NOMO-1 (cell line): Measurements from ENCODE around the gene VPS52.
"Not testable (repeated sequence)": the region's sequence is repeated elsewhere in the genome, so short reads cannot be mapped to it uniquely, and the experiment has no call there.

Experiments used
- DNase-seq, 2 experiments: peaks; one replicate each; lab custom pipeline; 2025; ENCODE audit not compliant: unreplicated experiment in 2 of 2; lab: John Stamatoyannopoulos, UW

Gene VPS52

DNA sequence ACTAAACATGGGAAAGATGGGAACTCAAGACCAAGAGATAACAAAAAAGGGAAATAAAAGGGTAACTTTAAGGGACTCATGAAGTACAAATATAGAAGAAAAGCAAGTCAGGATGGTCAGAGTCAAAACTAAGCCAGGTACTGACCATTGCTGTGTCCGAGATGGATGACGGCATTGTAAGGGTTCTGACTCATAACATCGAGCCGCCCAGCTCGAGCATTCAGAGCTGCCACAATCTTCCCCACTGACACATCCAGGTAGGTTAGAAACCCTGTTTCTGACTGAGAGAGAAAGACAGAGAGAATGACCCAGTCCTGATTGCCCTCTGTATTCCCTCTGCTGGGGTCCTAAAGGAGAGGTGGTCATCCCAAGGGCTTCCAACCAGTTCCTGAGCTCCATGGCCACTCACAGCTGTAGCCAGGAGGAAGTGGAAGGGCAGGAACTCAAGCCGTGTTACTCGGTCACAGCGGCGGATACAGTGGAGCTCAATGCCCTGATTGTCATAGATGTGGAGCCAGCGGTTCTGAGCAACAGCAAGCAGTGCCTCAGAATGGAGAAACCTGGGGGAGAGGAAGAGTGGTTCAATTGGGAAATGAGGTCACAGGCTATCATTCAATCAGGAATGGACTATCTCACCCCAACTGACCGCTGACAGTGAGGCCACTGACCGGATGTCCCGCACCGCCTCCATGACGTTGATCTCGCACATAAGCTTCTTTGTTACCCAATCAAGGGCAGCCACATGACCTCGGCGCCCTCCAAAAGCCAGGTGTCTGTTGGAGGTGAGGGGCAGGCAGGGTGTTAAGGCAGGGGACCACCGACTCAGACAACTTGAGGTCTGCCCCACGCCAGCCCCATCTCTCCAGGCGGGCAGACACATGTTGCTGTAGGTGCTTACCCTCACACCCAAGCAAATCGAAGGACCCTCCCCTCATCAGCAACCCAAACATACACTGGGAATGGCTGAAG lies 15.6 kb upstream of the VPS52 start:
- DNase-seq, result no peak

DNA sequence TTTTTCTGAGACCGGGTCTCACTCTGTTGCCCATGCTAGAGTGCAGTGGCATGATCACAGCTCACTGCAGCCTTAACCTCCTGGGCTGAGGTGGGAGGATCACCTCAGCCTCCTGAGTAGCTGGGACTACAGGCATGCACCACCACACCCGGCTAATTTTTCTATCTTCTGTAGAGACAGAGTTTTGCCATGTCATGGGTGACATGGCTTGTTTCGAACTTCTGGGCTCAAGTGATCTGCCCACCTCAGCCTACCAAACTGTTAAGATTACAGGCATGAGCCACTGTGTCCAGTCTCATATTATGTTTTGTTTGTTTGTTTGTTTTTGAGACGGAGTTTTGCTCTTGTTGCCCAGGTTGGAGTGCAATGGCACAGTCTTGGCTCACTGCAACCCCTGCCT lies 13.5 kb upstream of the VPS52 start:
- DNase-seq, result not testable (repeated sequence)

GRCh38 chr6:33280539-33280938 lies 8.9 kb upstream of the VPS52 start:
- no peak for DNase-seq

DNA sequence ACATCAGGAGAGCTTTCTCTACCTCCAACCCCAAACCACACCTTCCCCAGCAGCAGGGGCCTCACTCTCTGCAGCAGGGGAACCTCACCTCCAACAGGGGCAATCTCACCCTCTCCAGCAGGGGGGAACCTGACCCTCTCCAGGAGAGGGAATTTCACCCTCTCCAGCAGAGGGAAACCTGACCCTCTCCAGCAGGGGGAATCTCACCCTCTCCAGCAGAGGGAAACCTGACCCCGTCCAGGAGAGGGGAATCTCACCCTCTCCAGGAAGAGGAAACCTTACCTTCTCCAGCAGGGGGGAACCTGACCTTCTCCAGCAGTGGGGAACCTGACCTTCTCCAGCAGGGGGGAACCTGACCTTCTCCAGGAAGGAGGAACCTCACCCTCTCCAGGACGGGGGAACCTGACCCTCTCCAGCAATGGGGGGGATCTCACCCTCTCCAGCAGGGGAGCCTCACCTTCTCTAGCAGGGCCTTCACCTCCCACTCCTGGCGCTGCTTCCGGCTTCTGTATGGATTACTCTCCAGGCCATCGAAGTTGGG lies 8.4 kb upstream of the VPS52 start:
- DNase-seq, result no peak

DNA sequence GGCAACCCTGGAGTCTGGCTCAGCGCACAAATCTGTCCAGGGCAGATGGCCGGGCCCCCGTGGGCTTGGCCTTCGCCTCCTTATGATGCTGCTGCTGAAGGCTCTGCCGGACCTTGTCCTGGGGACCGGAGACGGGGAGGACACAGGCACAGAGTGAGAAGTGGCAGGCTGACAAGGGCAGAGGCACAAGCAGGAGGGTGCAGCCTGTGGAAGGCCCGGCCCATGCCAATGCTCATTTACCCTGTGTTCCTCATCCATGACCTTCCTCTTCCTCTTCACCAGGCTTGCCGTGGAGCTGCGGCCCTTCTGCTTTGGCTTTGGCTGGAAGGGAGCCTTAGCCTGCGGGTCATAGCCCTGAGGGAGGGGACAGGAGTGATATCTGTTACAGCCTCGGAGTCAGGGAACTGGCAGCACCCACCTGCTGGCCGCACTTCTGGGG lies 7.6 kb upstream of the VPS52 start:
- DNase-seq, result no peak

DNA sequence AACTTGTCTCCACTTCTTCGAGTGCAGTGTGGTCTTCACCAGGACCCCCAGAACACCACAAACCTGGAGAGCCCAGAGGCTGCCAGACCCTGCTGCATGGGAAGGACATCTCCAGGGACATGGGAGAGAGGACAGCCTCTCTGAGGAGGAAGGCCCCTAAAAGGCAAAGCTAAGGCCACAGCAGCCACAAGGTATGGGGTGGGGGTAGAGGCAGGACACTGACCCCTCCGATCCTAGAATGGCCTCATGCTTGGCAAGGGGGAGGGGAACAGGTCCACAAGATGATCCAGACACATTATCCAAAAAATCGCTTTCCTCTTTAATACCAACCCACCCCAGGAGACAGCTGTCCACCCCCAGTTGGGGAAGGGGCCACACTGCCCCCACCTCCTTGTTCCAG lies 7.1 kb upstream of the VPS52 start:
- DNase-seq, result no peak

GRCh38 chr6:33278392-33278741 lies 6.7 kb upstream of the VPS52 start:
- DNase-seq, result no peak

DNA sequence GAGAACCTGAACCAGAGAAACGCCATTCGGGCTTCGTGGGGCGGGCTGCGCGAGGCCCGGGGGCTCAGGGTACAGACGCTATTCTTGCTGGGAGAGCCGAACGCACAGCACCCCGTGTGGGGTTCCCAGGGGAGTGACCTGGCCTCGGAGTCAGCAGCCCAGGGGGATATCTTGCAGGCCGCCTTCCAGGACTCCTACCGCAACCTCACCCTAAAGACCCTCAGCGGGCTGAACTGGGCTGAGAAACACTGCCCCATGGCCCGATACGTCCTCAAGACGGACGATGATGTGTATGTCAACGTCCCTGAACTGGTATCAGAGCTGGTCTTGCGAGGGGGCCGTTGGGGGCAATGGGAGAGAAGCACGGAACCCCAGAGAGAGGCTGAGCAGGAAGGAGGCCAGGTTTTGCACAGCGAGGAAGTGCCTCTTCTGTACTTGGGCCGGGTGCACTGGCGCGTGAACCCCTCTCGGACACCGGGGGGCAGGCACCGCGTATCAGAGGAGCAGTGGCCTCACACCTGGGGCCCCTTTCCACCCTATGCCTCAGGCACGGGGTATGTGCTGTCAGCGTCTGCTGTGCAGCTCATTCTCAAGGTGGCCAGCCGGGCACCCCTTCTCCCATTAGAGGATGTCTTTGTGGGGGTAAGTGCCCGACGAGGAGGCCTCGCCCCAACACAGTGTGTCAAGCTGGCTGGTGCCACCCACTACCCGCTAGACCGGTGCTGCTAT lies 6.2 kb upstream of the VPS52 start:
- no peak for DNase-seq

DNA sequence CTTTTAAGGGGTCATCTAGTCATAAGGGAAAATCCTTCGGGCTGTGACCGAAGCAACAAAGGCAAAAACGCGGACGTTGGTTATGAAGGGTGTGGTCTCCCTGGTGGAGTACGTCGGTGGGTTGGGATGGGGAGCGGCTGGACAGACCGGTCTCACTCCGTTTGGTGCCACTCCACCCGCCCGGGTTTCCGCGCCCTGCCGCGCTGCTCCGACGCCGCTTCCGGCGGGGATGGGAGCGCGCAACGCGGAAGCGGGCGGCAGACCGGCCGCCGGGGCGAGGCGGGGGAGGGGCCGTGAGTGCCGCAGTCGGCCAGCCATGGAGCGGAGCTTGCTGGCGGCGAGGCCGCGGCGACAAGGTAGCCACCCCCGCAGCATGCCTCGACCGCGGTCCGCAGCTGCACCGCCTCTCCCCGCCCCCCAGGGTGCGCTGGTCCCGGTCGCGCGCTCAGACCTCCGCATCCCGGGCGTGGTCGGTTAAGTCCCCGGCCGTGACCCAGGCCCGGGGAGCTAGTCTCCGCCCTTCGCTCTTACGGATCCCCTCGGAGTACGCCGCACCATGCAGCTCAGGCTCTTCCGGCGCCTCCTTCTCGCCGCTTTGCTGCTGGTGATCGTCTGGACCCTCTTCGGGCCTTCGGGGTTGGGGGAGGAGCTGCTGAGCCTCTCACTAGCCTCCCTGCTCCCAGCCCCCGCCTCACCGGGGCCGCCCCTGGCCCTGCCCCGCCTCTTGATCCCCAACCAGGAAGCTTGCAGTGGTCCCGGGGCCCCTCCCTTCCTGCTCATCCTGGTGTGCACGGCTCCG lies 5.4 kb upstream of the VPS52 start, which contains the start of gene B3GALT4:
TSS of gene B3GALT4 (plus strand) at position 260 of the 799 bp plus-strand sequence. CDS start at position 557, 297 bp downstream.
- peak; percentile 78 to 87 for DNase-seq

DNA sequence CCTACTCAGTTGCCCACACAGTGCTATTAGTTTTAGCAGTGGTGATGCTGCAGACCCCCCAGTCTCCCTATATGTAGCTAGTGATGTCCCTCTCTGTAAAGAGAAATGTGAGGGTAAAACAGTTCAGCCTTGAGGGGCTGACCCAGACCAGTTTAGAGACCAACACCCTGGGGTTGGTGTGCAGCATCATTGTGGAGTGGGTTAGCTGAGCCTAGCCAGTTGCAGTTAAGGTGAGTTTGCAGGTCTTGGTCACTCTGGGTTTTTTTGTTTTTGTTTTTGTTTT lies 4.8 kb upstream of the VPS52 start:
- DNase-seq, result no peak

DNA sequence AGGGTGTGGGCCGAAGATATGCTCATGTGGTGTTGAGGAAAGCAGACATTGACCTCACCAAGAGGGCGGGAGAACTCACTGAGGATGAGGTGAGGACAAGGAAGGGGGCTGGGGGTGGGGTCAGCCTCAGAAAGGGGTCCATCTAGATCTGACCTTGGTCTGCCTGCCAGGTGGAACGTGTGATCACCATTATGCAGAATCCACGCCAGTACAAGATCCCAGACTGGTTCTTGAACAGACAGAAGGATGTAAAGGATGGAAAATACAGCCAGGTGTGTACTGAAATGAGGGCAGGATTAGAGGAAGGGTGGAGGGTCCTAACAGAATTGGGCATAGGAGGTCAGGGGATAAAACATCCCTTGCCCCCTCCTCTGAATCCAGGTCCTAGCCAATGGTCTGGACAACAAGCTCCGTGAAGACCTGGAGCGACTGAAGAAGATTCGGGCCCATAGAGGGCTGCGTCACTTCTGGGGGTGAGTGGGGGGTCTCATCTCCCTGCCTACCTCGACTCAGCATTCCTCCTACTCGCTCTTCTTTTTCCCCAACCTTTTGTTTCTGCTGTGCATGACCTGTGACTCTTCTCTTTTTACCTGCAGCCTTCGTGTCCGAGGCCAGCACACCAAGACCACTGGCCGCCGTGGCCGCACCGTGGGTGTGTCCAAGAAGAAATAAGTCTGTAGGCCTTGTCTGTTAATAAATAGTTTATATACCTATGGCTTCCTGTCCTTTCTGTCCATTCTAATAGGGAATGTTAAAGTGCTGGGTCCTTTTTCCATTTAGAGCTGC lies 4.3 kb upstream of the VPS52 start:
- not testable (repeated sequence) for DNase-seq

GRCh38 chr6:33273924-33274902 lies 2.5 kb upstream of the VPS52 start:
- DNase-seq, result peak in 1 of 2 experiments; percentile 22

- no peak for DNase-seq
Measured at GRCh38 chr6:33273129-33273923, 1.6 kb upstream of the VPS52 start.

DNA sequence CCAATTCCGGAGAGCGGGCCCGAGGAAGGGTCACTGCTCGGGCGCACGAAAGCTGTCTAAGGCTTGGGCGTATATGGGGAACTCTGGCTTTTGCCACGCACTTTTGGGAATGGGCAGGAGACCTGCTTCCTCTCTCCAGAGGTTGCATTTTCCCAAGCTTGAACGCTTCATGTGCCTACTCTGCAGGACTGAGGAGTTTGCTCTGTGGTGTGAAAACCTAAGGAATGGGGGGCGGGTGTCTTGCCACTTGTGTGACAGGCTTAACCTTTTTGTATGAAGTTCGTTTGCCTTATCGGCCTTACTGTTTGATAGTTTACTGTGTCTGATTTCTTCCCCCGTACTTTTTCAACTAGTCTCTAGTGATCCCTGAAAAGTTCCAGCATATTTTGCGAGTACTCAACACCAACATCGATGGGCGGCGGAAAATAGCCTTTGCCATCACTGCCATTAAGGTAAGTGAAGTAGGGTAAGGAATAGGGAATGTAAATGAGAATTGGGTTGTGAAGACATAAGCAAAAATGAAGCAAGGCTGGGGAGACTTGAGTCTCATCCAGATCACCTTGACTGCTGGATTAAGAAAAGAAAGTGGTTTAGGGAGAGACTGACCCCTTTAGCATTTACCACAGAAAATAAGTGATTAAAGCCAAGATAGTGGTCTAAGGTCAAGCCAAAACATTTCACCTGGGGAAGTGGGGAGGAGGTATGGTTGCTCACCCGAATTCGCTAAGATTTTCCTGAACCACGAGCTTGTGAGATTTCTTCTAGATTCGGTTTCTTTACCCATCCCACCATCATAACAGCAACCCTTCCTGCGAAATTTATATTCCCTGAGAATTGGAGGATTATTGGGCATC lies 826 bp upstream of the VPS52 start:
- DNase-seq, result no peak

DNA sequence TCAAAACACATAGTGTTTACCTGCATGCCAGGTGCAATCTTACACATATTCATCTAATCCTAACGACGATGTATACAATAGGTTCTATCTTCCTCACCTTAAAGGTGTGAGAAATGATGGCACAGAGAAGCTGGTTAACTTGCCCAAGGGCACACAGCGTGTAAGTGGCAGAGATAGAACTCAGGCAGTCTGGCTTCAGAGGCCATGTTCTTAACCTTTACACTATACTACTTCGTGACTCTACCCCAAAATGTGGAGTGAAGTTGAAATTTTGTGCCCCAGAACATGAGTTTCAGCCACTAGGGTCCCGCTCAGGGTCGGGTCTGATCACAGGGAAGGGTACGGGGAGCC lies 584 bp downstream of the VPS52 start:
- DNase-seq, result peak in 1 of 2 experiments; percentile 45

GRCh38 chr6:33264015-33264414 lies 7.7 kb downstream of the VPS52 start:
- DNase-seq, result no peak

- DNase-seq, result not testable (repeated sequence)
Measured at GRCh38 chr6:33262490-33262889, 9.2 kb downstream of the VPS52 start.
